A549 (cell line): ENCODE data around the gene TAS2R5. TPM values are rescaled to one million over a fixed set of nuclear protein-coding genes. Genes with fewer than 3 reads are reported as not detected.
A peak's percentile ranks its signal among the peaks of the same experiment; 100 is the strongest.
"Not testable (repeated sequence)": the region's sequence is repeated elsewhere in the genome, so short reads cannot be mapped to it uniquely, and the experiment has no call there.

Source experiments
- ATAC-seq, 2 experiments: fragments of 200-7000 bp in 1 of 2; fragments of >200 bp in 1 of 2; cut with Nextera tagmentation in 1 of 2; cut with Tn5 transposase in 1 of 2; 3 replicates each; pipeline versions ENCODE4 v1.8.0 to v1.9.1; 2018 to 2020; ENCODE audit warnings: mild to moderate bottlenecking in 1 of 2, moderate library complexity in 1 of 2
- CTCF ChIA-PET: fragments of 300-600 bp; sonication (Branson Sonifier 250); formaldehyde crosslinking; extraction: SDS; loops from one replicate; lab custom pipeline; 2021; ENCODE audit warnings: antibody characterized with exemption, inconsistent platforms; lab: Yijun Ruan, JAX
- POLR2A ChIA-PET: fragments of 350-600 bp; formaldehyde crosslinking; extraction: SDS; loops from one replicate; lab custom pipeline; 2021; ENCODE audit warnings: antibody characterized with exemption, inconsistent platforms; lab: Yijun Ruan, JAX
- DNase-seq, 2 experiments: peaks; one replicate each; pipeline versions ENCODE4 v3.0.0 to v3.0.0-alpha.2; 2011 to 2016; ENCODE audit warnings: low read depth in 1 of 2, low spot score in 1 of 2
- FAIRE-seq: peaks from 2 replicates; lab custom pipeline; 2011; peaks lifted over from hg19 to GRCh38; lab: Jason Lieb, UNC
- H3K27ac ChIP-seq, 2 experiments: fragments of >200 bp; sonication (Bioruptor Twin); formaldehyde crosslinking; 3 replicates each; pipeline ENCODE4 v1.5.1; 2016 to 2017
- H3K4me1 ChIP-seq: fragments of >200 bp; sonication (Bioruptor Twin); formaldehyde crosslinking; 3 replicates; pipeline ENCODE4 v1.6.1; 2016
- H3K4me2 ChIP-seq: fragments of >200 bp; sonication (Bioruptor Twin); formaldehyde crosslinking; 3 replicates; pipeline ENCODE4 v1.6.1; 2016
- H3K4me3 ChIP-seq: fragments of >200 bp; sonication (Bioruptor Twin); formaldehyde crosslinking; 3 replicates; pipeline ENCODE4 v1.5.1; 2016
- H3K9me3 ChIP-seq: fragments of >200 bp; sonication (Bioruptor Twin); formaldehyde crosslinking; 3 replicates; pipeline ENCODE4 v1.6.1; 2016
- ATOH8 ChIP-seq: fragments of 250-450 bp; sonication (Bioruptor Pico); IDR thresholded peaks from 2 replicates; pipeline ENCODE4 v1.5.0; 2020; ENCODE audit warnings: low read depth, mild to moderate bottlenecking, moderate library complexity
- CBX2 ChIP-seq: fragments of 200-600 bp; sonication (generic); IDR thresholded peaks from 2 replicates; pipeline ENCODE4 v1.6.1; 2016; ENCODE audit warnings: low read depth, mild to moderate bottlenecking, borderline replicate concordance
- CHD2 ChIP-seq: fragments of 150-350 bp; IDR thresholded peaks from 2 replicates; pipeline ENCODE4 v1.6.1; 2014; ENCODE audit warnings: low read length; ENCODE audit not compliant: partially characterized antibody
- CHD4 ChIP-seq: fragments of 200-600 bp; sonication (generic); IDR thresholded peaks from 2 replicates; pipeline ENCODE4 v1.6.1; 2016; ENCODE audit warnings: antibody characterized with exemption, mild to moderate bottlenecking, borderline replicate concordance
- EP300 ChIP-seq, 2 experiments: fragments of >200 bp; sonication (Bioruptor Twin); formaldehyde crosslinking; IDR thresholded peaks; 2 replicates in 1 of 2; 3 replicates in 1 of 2; pipeline ENCODE4 v1.6.1; 2016 to 2017
- FOSB ChIP-seq: fragments of 250-450 bp; sonication (Bioruptor Pico); IDR thresholded peaks from 2 replicates; pipeline ENCODE4 v1.5.0; 2020; ENCODE audit warnings: mild to moderate bottlenecking, moderate library complexity
- GATA3 ChIP-seq: IDR thresholded peaks from 2 replicates; pipeline ENCODE4 v1.6.1; 2012; ENCODE audit warnings: borderline replicate concordance
- HES2 ChIP-seq: fragments of >200 bp; sonication (Bioruptor Twin); formaldehyde crosslinking; IDR thresholded peaks from 2 replicates; pipeline ENCODE4 v1.6.1; 2016
- HMGXB4 ChIP-seq: fragments of 250-450 bp; sonication (Bioruptor Pico); IDR thresholded peaks from 2 replicates; pipeline ENCODE4 v1.5.0; 2021; ENCODE audit warnings: mild to moderate bottlenecking, moderate library complexity, borderline replicate concordance
- HOXA7 ChIP-seq: fragments of 250-450 bp; sonication (Bioruptor Pico); IDR thresholded peaks from 2 replicates; pipeline ENCODE4 v1.5.0; 2020; ENCODE audit warnings: mild to moderate bottlenecking, moderate library complexity
- MAFK ChIP-seq: fragments of 450-650 bp; IDR thresholded peaks from 2 replicates; pipeline ENCODE4 v1.6.1; 2014; ENCODE audit not compliant: partially characterized antibody
- MAZ ChIP-seq: fragments of 150-350 bp; IDR thresholded peaks from 2 replicates; pipeline ENCODE4 v1.6.1; 2014; ENCODE audit warnings: antibody characterized with exemption, low read depth, low read length, borderline replicate concordance
- POLR2AphosphoS2 ChIP-seq: conservative IDR thresholded peaks from 2 replicates; pipeline ENCODE4 v1.6.1; 2012; ENCODE audit warnings: low read length, improper control_type of control experiment, inconsistent platforms
- RCOR1 ChIP-seq: fragments of 150-350 bp; IDR thresholded peaks from 2 replicates; pipeline ENCODE4 v1.6.1; 2014; ENCODE audit warnings: antibody characterized with exemption, low read length, low read depth
- RFX5 ChIP-seq: fragments of 450-650 bp; IDR thresholded peaks from 2 replicates; pipeline ENCODE4 v1.7.1; 2014; ENCODE audit warnings: antibody characterized with exemption, mild to moderate bottlenecking, moderate library complexity
- ZC3H11A ChIP-seq: fragments of 450-650 bp; IDR thresholded peaks from 2 replicates; pipeline ENCODE4 v1.6.1; 2014; ENCODE audit warnings: antibody characterized with exemption, mild to moderate bottlenecking
- ZFP36 ChIP-seq: fragments of 450-650 bp; IDR thresholded peaks from 2 replicates; pipeline ENCODE4 v1.6.1; 2014; ENCODE audit warnings: borderline replicate concordance; ENCODE audit not compliant: partially characterized antibody
- WGBS: methylation state at CpG from one replicate; pipeline ENCODE4 v1.1.6; 2017; ENCODE audit errors: missing lambda C conversion rate; 5-methylcytosine and 5-hydroxymethylcytosine counted together
- polyA plus RNA-seq, 4 experiments: library from polyadenylated mRNA; depleted of rRNA in 3 of 4; stranded (reverse); fragments of >200 nt; fragmentation: RNase III in 1 of 4; extraction: RNeasy Plus Mini Kit Qiagen cat#74134 plus additional on column Dnase treatment in 1 of 4; gene quantifications; 2 replicates in 3 of 4; 3 replicates in 1 of 4; pipeline ENCODE4 v1.2.3, GENCODE V29; 2011 to 2017

The TAS2R5 gene
- polyA plus RNA-seq, 2 of the 4 experiments (the other 2 are of a cell fraction): 0.61 to 1.8 TPM

- TF ChIP-seq CHD2 (no peak), EP300 (IDR thresholded peaks at IDR 0.05) (no peak), HOXA7 (CRISPR knock-in tag) (no peak), MAZ (no peak), FOSB (CRISPR knock-in tag) (no peak), ZFP36 (no peak), RCOR1 (no peak), HES2 (no peak), GATA3 (no peak)
These were observed 47.8 kb upstream of the TAS2R5 start (continued) for GRCh38 chr7:141742229-141742628.

- Histone ChIP-seq H3K4me1 (peaks cover 13% of the 10 kb centered on the region; the same call in 2 of the 3 replicates), H3K27ac (no peak overlapping the region), H3K9me3 (peaks cover 8% of the 10 kb centered on the region), H3K4me3 (no peak overlapping the region), H3K4me2 (no peak overlapping the region)
- no peak for TF ChIP-seq MAFK
- CTCF ChIA-PET: no interaction called here
- DNase-seq (no peak), FAIRE-seq (no peak), ATAC-seq (no peak)
- 63% methylated on average over 2 of the region's 2 CpGs for WGBS
- POLR2A ChIA-PET: no interaction called here
These were observed 45.9 kb upstream of the TAS2R5 start for GRCh38 chr7:141744131-141744530.

GRCh38 chr7:141748396-141748795, 41.6 kb upstream of the TAS2R5 start:
- H3K27ac ChIP-seq: no peak overlapping the region
- H3K9me3 ChIP-seq: peaks cover 50% of the 10 kb centered on the region
- H3K4me1 ChIP-seq: no peaks in the 10 kb centered on the region
- H3K4me2 ChIP-seq: no peak overlapping the region
- CTCF ChIA-PET: interaction anchor here (1.2 to 4.6 kb wide), 2 partner anchors 10 to 37 kb away, joined by 5 to 29 read pairs; partner anchors contain the start of gene SSBP1
- POLR2A ChIA-PET: interaction anchor here (0.9 kb wide), 1 partner anchor 10 kb away, joined by 8 read pairs; the partner anchor contains the start of gene SSBP1
- ATAC-seq (no peak), FAIRE-seq (no peak), DNase-seq (no peak)
- H3K4me3 ChIP-seq: no peak overlapping the region
- 84% methylated on average over 2 of the region's 2 CpGs for WGBS
- TF ChIP-seq POLR2AphosphoS2 (no peak), ZC3H11A (no peak), CHD4 (no peak), CBX2 (no peak), ATOH8 (CRISPR knock-in tag) (no peak), RFX5 (no peak), HMGXB4 (CRISPR knock-in tag) (no peak), FOSB (CRISPR knock-in tag) (no peak)

- H3K4me1 ChIP-seq, ATAC-seq, FAIRE-seq, H3K4me2 ChIP-seq, H3K4me3 ChIP-seq, CTCF ChIA-PET, POLR2A ChIA-PET, H3K27ac ChIP-seq: not testable (repeated sequence)
- 97% methylated on average over 10 of the region's 10 CpGs for WGBS
- peaks cover 59% of the 10 kb centered on the region for H3K9me3 ChIP-seq
- DNase-seq: peak in 1 of 2 experiments; percentile 51
These were observed 38.1 kb upstream of the TAS2R5 start for GRCh38 chr7:141751904-141752303.
